ENCODE data around the gene ARHGDIA. TPM values are rescaled to one million over a fixed set of nuclear protein-coding genes. Genes with fewer than 3 reads are reported as not detected.
A peak's percentile ranks its signal among the peaks of the same experiment; 100 is the strongest.

ARHGDIA gene
- polyA plus RNA-seq, 1 donor from 2014 or later, result 16.1 TPM

DNA sequence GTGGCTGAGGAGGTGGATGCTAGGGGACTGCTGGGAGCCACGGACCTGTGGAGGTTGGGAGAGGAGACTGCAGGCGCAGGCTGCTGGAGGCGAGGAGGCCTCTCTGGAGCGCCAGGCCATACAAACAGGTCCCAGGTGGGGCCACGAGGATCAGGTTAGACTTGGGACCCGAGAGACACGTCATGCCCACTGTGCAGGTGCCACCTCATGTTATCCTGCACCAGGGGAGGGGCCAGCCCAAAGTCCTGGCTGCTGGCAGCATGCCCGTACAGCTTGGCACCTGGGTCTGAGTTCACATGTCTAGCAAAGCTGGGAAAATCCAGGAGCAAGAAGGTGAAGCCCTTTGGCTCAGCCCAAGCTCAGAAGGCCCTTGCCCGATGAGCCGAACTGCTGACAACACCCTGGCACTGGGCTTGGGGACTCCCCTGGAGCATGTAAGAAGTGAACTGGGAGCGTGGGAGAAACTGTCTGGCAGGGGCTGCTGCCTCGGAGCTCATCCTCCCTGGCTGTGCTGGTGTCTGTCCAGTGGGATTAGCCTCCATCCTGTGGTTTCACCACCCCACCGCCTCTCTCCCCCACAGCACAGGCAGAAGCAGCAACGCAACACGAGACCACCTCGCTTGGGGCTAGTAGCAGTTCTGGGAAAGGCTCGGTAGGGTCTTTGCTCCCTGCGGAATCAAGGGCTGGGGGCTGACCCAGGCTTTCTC is 5.3 kb downstream of the ARHGDIA start:
- Histone ChIP-seq H3K9ac (ENCODE audit: low read length) (peak overlapping the region; percentile 1), H3K36me3 (ENCODE audit: insufficient read depth, low read length) (no peaks in the 10 kb centered on the region), H3K27me3 (ENCODE audit: insufficient read depth, low read depth, low read length) (no peaks in the 10 kb centered on the region), H3K9me3 (ENCODE audit: low read length) (no peaks in the 10 kb centered on the region), H3K9me2 (ENCODE audit: insufficient read depth, low read length) (no peaks in the 10 kb centered on the region), H3K79me2 (replicated peaks; ENCODE audit: insufficient read depth, low read length) (peaks cover 24% of the 10 kb centered on the region), H3F3A (ENCODE audit: insufficient read depth, low read length, poor library complexity, severe bottlenecking) (no peaks in the 10 kb centered on the region), H3K27ac (ENCODE audit: low read length) (no peak overlapping the region), H4K20me1 (ENCODE audit: insufficient read depth) (no peaks in the 10 kb centered on the region), H3K4me2 (ENCODE audit: low read length) (no peak overlapping the region), H3K4me3 (ENCODE audit: low read length) (no peak overlapping the region), H2AFZ (ENCODE audit: low read depth, low read length) (no peak overlapping the region)
- TF ChIP-seq MXI1 (conservative IDR thresholded peaks at IDR 0.05; ENCODE audit: poor library complexity, severe bottlenecking) (no peak), REST (IDR thresholded peaks at IDR 0.05; ENCODE audit: borderline replicate concordance) (no peak), POLR2AphosphoS5 (IDR thresholded peaks at IDR 0.05) (no peak), TAF1 (IDR thresholded peaks at IDR 0.05; ENCODE audit: low read depth) (no peak), CTCF (IDR thresholded peaks at IDR 0.05; ENCODE audit: poor library complexity, severe bottlenecking) (no peak)

DNA sequence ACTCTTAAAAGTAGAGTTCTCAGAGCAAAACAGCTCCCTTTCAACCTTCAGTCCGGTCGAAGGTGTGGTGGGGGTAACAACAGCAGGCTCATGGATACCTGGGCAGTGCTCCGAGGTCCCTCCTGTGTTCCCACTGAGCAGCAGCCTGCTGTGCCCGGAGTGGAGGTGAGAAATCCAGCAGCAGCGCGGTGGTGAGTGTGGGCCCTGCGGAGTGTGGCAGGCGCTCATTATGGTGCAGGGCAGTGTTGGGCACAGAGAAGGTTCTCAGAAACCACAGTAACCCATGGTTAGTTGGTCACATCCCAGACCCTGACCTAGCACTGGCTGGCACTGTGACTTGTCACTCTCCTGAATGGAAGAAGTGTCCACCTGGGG is 5.8 kb downstream of the ARHGDIA start:
- H4K20me1 ChIP-seq (ENCODE audit: insufficient read depth), result no peaks in the 10 kb centered on the region
- no peak overlapping the region for H2AFZ ChIP-seq (ENCODE audit: low read depth, low read length)
- H3K79me2 ChIP-seq (replicated peaks; ENCODE audit: insufficient read depth, low read length), result peaks cover 20% of the 10 kb centered on the region
- no peak overlapping the region for H3K4me2 ChIP-seq (ENCODE audit: low read length)
- no peak overlapping the region for H3K4me3 ChIP-seq (ENCODE audit: low read length)
- H3K27me3 ChIP-seq (ENCODE audit: insufficient read depth, low read depth, low read length), result no peaks in the 10 kb centered on the region
- no peaks in the 10 kb centered on the region for H3F3A ChIP-seq (ENCODE audit: insufficient read depth, low read length, poor library complexity, severe bottlenecking)
- no peak overlapping the region for H3K9ac ChIP-seq (ENCODE audit: low read length)
- no peaks in the 10 kb centered on the region for H3K9me3 ChIP-seq (ENCODE audit: low read length)
- TF ChIP-seq POLR2AphosphoS5 (IDR thresholded peaks at IDR 0.05) (no peak), RAD21 (conservative IDR thresholded peaks at IDR 0.05) (no peak), SMC3 (conservative IDR thresholded peaks at IDR 0.05; ENCODE audit: poor library complexity) (no peak), CTCF (IDR thresholded peaks at IDR 0.05; ENCODE audit: poor library complexity, severe bottlenecking) (no peak), EZH2 (IDR thresholded peaks at IDR 0.05; ENCODE audit: borderline replicate concordance, insufficient read depth, low read length, poor library complexity, severe bottlenecking) (no peak), REST (IDR thresholded peaks at IDR 0.05; ENCODE audit: borderline replicate concordance) (no peak), MXI1 (conservative IDR thresholded peaks at IDR 0.05; ENCODE audit: poor library complexity, severe bottlenecking) (no peak), EP300 (conservative IDR thresholded peaks at IDR 0.05; ENCODE audit: poor library complexity, severe bottlenecking) (no peak), TAF1 (IDR thresholded peaks at IDR 0.05; ENCODE audit: low read depth) (no peak)
- H3K9me2 ChIP-seq (ENCODE audit: insufficient read depth, low read length), result no peaks in the 10 kb centered on the region
- no peaks in the 10 kb centered on the region for H3K36me3 ChIP-seq (ENCODE audit: insufficient read depth, low read length)
- no peak overlapping the region for H3K27ac ChIP-seq (ENCODE audit: low read length)
